IMR-90 (cell line): ENCODE data around the gene S1PR5.

Experiments
- BHLHE40 ChIP-seq: fragments of 150-350 bp; IDR thresholded peaks from 2 replicates; pipeline ENCODE4 v1.6.1; 2016; ENCODE audit warnings: mild to moderate bottlenecking, low read depth, low read length
- CEBPB ChIP-seq: IDR thresholded peaks from 2 replicates; pipeline ENCODE4 v1.6.1; 2012; ENCODE audit warnings: low read depth, low read length, improper control_type of control experiment
- CTCF ChIP-seq: conservative IDR thresholded peaks from 2 replicates; pipeline ENCODE4 v1.5.1; 2012; ENCODE audit warnings: mild to moderate bottlenecking, low read depth, low read length, improper control_type of control experiment
- ELK1 ChIP-seq: fragments of 150-350 bp; IDR thresholded peaks from 2 replicates; pipeline ENCODE4 v1.6.1; 2016; ENCODE audit warnings: low read depth, mild to moderate bottlenecking, low read length, moderate library complexity, borderline replicate concordance
- FOS ChIP-seq: fragments of 150-350 bp; IDR thresholded peaks from 2 replicates; pipeline ENCODE4 v1.6.1; 2016; ENCODE audit warnings: low read depth, low read length
- MXI1 ChIP-seq: IDR thresholded peaks from 2 replicates; pipeline ENCODE4 v1.6.1; 2012; ENCODE audit warnings: low read depth, mild to moderate bottlenecking, low read length, moderate library complexity, borderline replicate concordance
- POLR2A ChIP-seq: IDR thresholded peaks from 2 replicates; pipeline ENCODE4 v1.6.1; 2012; ENCODE audit warnings: mild to moderate bottlenecking, low read depth, low read length
- RAD21 ChIP-seq: IDR thresholded peaks from 2 replicates; pipeline ENCODE4 v1.6.1; 2012; ENCODE audit warnings: low read length, improper control_type of control experiment
- RCOR1 ChIP-seq: IDR thresholded peaks from 2 replicates; pipeline ENCODE4 v1.6.1; 2012; ENCODE audit warnings: mild to moderate bottlenecking, low read length, improper control_type of control experiment; ENCODE audit not compliant: insufficient replicate concordance
- RFX5 ChIP-seq: IDR thresholded peaks from 2 replicates; pipeline ENCODE4 v1.8.0; 2012; ENCODE audit warnings: low read depth, mild to moderate bottlenecking, low read length, moderate library complexity
- SMC3 ChIP-seq: fragments of 150-350 bp; IDR thresholded peaks from 2 replicates; pipeline ENCODE4 v1.6.1; 2016; ENCODE audit warnings: low read depth, mild to moderate bottlenecking, antibody characterized with exemption, low read length, moderate library complexity
- USF2 ChIP-seq: fragments of 150-350 bp; IDR thresholded peaks from 2 replicates; pipeline ENCODE4 v1.6.1; 2017; ENCODE audit warnings: mild to moderate bottlenecking, antibody characterized with exemption, low read length, low read depth

- no peak for TF ChIP-seq MXI1
- no peak for TF ChIP-seq POLR2A
- TF ChIP-seq CTCF: peak; percentile 38
- TF ChIP-seq USF2: no peak
- no peak for TF ChIP-seq ELK1
- TF ChIP-seq BHLHE40: no peak
- peak; percentile 21; the same call in 1 of the 2 replicates for TF ChIP-seq RAD21
- TF ChIP-seq CEBPB: no peak
- TF ChIP-seq RCOR1: no peak
- no peak for TF ChIP-seq RFX5
- 0 out of 2 replicates have a peak, but pooled peaks have one; percentile 12 for TF ChIP-seq SMC3
- TF ChIP-seq FOS: no peak
Measured at GRCh38 chr19:10471909-10472308, 45.3 kb downstream of the S1PR5 start.
